Vagina (tissue), 2 donors: ENCODE results near the gene RPL32. TPM values are rescaled to one million over a fixed set of nuclear protein-coding genes. Genes with fewer than 3 reads are reported as not detected.
A peak's percentile ranks its signal among the peaks of the same experiment; 100 is the strongest.

Source experiments
- DNase-seq, 2 donors: peaks; one replicate each; pipeline ENCODE4 v3.0.0-alpha.2; 2017; ENCODE audit errors: extremely low spot score in 2 of 2
- H3K27ac ChIP-seq: fragments of 200-600 bp; sonication (generic); one replicate; pipeline ENCODE4 v1.5.1; 2019
- H3K27me3 ChIP-seq: fragments of 200-600 bp; sonication (generic); one replicate; pipeline ENCODE4 v1.5.1; 2019
- H3K36me3 ChIP-seq, 2 donors: fragments of 200-600 bp; sonication (generic); one replicate each; pipeline ENCODE4 v1.5.1; 2017 to 2019
- H3K4me1 ChIP-seq: fragments of 200-600 bp; sonication (generic); one replicate; pipeline ENCODE4 v1.5.1; 2019
- H3K4me3 ChIP-seq, 2 donors: fragments of 200-600 bp; sonication (generic); 1 replicate in 1 of 2; 2 replicates in 1 of 2; pipeline ENCODE4 v1.5.1; 2016 to 2019
- H3K9me3 ChIP-seq: fragments of 200-600 bp; sonication (generic); one replicate; pipeline ENCODE4 v1.5.1; 2019
- CTCF ChIP-seq, 3 experiments: fragments of 450-650 bp in 2 of 3; fragments of 200-600 bp in 1 of 3; sonication (generic) in 1 of 3; IDR thresholded peaks; one replicate each; pipeline ENCODE4 v1.5.1; 2017 to 2019; ENCODE audit warnings: antibody characterized with exemption in 3 of 3, mild to moderate bottlenecking in 2 of 3, moderate library complexity in 2 of 3
- POLR2A ChIP-seq, 2 donors: fragments of 450-650 bp; IDR thresholded peaks; one replicate each; pipeline ENCODE4 v1.6.1; 2017; ENCODE audit warnings: antibody characterized with exemption in 2 of 2, mild to moderate bottlenecking in 2 of 2, moderate library complexity in 2 of 2
- POLR2AphosphoS5 ChIP-seq, 2 donors: sonication (generic); formaldehyde crosslinking; IDR thresholded peaks; one replicate each; pipeline ENCODE4 v1.9.0; 2017; ENCODE audit warnings: antibody characterized with exemption in 2 of 2, mild to moderate bottlenecking in 2 of 2, low read depth in 1 of 2; ENCODE audit not compliant: insufficient read depth in 1 of 2
- intact Hi-C: fragments of 100-400 bp; cut with DNase I; formaldehyde crosslinking; loops from one replicate; pipeline ENCODE4 v1.15.1; 2023
- total RNA-seq: library from RNA; depleted of rRNA; stranded (reverse); fragments of >200 nt; gene quantifications from one replicate; pipeline ENCODE4 v1.2.3, GENCODE V29; 2016

RPL32 gene
- total RNA-seq, 1 donor from 2014 or later: 2,085 TPM

GRCh38 chr3:12822725-12823373 is 18.5 kb downstream of the RPL32 start:
- no peaks in the 10 kb centered on the region for H3K9me3 ChIP-seq
- no peak overlapping the region for H3K4me3 ChIP-seq
- no peak overlapping the region for H3K27ac ChIP-seq
- TF ChIP-seq POLR2A (IDR thresholded peaks at IDR 0.05) (no peak), CTCF (IDR thresholded peaks at IDR 0.05) (no peak), POLR2AphosphoS5 (IDR thresholded peaks at IDR 0.05; ENCODE audit: insufficient read depth in 1 of 2, low read depth in 1 of 2) (no peak)
- H3K27me3 ChIP-seq: no peaks in the 10 kb centered on the region
- intact Hi-C loops: no loop called here
- no peak for DNase-seq
- peaks cover 0 to 3% of the 10 kb centered on the region in 2 donors for H3K36me3 ChIP-seq
- H3K4me1 ChIP-seq: no peaks in the 10 kb centered on the region

GRCh38 chr3:12818773-12819172 is 22.6 kb downstream of the RPL32 start:
- H3K27me3 ChIP-seq: no peaks in the 10 kb centered on the region
- peaks cover 0 to 14% of the 10 kb centered on the region in 2 donors for H3K36me3 ChIP-seq
- H3K4me1 ChIP-seq: no peaks in the 10 kb centered on the region
- TF ChIP-seq POLR2A (IDR thresholded peaks at IDR 0.05) (no peak), POLR2AphosphoS5 (IDR thresholded peaks at IDR 0.05; ENCODE audit: insufficient read depth in 1 of 2, low read depth in 1 of 2) (no peak), CTCF (IDR thresholded peaks at IDR 0.05) (no peak)
- no peak overlapping the region for H3K27ac ChIP-seq
- DNase-seq: no peak
- H3K4me3 ChIP-seq: no peak overlapping the region
- no peaks in the 10 kb centered on the region for H3K9me3 ChIP-seq
- intact Hi-C loops: no loop called here

- H3K27ac ChIP-seq: no peak overlapping the region
- H3K4me1 ChIP-seq: no peaks in the 10 kb centered on the region
- H3K36me3 ChIP-seq: peaks cover 0 to 14% of the 10 kb centered on the region in 2 donors
- no peak for DNase-seq
- TF ChIP-seq CTCF (IDR thresholded peaks at IDR 0.05) (no peak), POLR2A (IDR thresholded peaks at IDR 0.05) (no peak), POLR2AphosphoS5 (IDR thresholded peaks at IDR 0.05; ENCODE audit: insufficient read depth in 1 of 2, low read depth in 1 of 2) (no peak)
- H3K4me3 ChIP-seq: no peak overlapping the region
- intact Hi-C loops: no loop called here
- no peaks in the 10 kb centered on the region for H3K9me3 ChIP-seq
- H3K27me3 ChIP-seq: no peaks in the 10 kb centered on the region
Observed at GRCh38 chr3:12818273-12818672, 23.1 kb downstream of the RPL32 start.

GRCh38 chr3:12817343-12817710 is 24.0 kb downstream of the RPL32 start:
- DNase-seq: no peak
- Histone ChIP-seq H3K9me3 (no peaks in the 10 kb centered on the region), H3K4me3 (no peak overlapping the region), H3K36me3 (peaks cover 0 to 14% of the 10 kb centered on the region in 2 donors), H3K27ac (no peak overlapping the region), H3K27me3 (no peaks in the 10 kb centered on the region), H3K4me1 (no peaks in the 10 kb centered on the region)
- intact Hi-C loops: no loop called here
- TF ChIP-seq POLR2AphosphoS5 (IDR thresholded peaks at IDR 0.05; ENCODE audit: insufficient read depth in 1 of 2, low read depth in 1 of 2) (peak in 1 of 2 donors; percentile 5), POLR2A (IDR thresholded peaks at IDR 0.05) (no peak), CTCF (IDR thresholded peaks at IDR 0.05) (no peak)

GRCh38 chr3:12816521-12817342 is 24.6 kb downstream of the RPL32 start:
- TF ChIP-seq POLR2A (IDR thresholded peaks at IDR 0.05): no peak
- no peak for TF ChIP-seq CTCF (IDR thresholded peaks at IDR 0.05)
- Histone ChIP-seq H3K9me3 (no peaks in the 10 kb centered on the region), H3K27ac (no peak overlapping the region), H3K4me1 (no peaks in the 10 kb centered on the region), H3K4me3 (no peak overlapping the region), H3K27me3 (no peaks in the 10 kb centered on the region), H3K36me3 (peaks cover 0 to 14% of the 10 kb centered on the region in 2 donors)
- intact Hi-C loops: no loop called here
- no peak for DNase-seq
